ENCODE results near the gene ITPR2. TPM values are rescaled to one million over a fixed set of nuclear protein-coding genes. Genes with fewer than 3 reads are reported as not detected.

The ITPR2 gene
- total and polyA plus RNA-seq, 2 of the 8 experiments (the other 6 are each of a cell fraction or from before 2014, with no cell fraction given): 4.1 to 48.3 TPM

- Histone ChIP-seq H2BK15ac (ENCODE audit: low read length) (no peak overlapping the region), H3K14ac (ENCODE audit: insufficient read length) (no peak overlapping the region), H3K4me3 (ENCODE audit: extremely low read depth in 1 of 4, insufficient read depth in 2 of 4, low read depth in 3 of 4, low read length in 4 of 4) (no peak overlapping the region), H3K9ac (replicated peaks in 1 of 4; ENCODE audit: extremely low read depth in 1 of 4, low read depth in 3 of 4, low read length in 3 of 4) (no peak overlapping the region), H4K91ac (replicated peaks; ENCODE audit: insufficient read length, low read length) (no peak overlapping the region), H3K36me3 (ENCODE audit: control insufficient read depth in 2 of 4, insufficient read depth in 4 of 4, low read length in 3 of 4) (no peaks in the 10 kb centered on the region), H3K4ac (replicated peaks; ENCODE audit: insufficient read length, low read depth, low read length) (no peak overlapping the region), H3K9me3 (ENCODE audit: insufficient read depth in 2 of 2, low read depth in 1 of 2, low read length in 1 of 2) (no peaks in the 10 kb centered on the region), H3K23me2 (ENCODE audit: low read depth, low read length) (no peaks in the 10 kb centered on the region), H2BK12ac (ENCODE audit: low read depth, low read length) (no peak overlapping the region), H3K4me1 (replicated peaks in 1 of 4; ENCODE audit: control insufficient read depth in 3 of 4, insufficient read depth in 4 of 4, low read length in 3 of 4) (peaks cover 1 to 7% (median 3%) of the 10 kb centered on the region in 4 experiments; a peak in 2 of 7 replicates), H3K27ac (ENCODE audit: low read depth, low read length) (no peak overlapping the region), H2AFZ (ENCODE audit: low read length) (no peak overlapping the region), H3K27me3 (replicated peaks in 1 of 4; ENCODE audit: control insufficient read depth in 3 of 4, extremely low read depth in 1 of 4, insufficient read depth in 3 of 4, low read length in 3 of 4) (no peaks in the 10 kb centered on the region), H4K20me1 (replicated peaks in 1 of 2; ENCODE audit: control insufficient read depth in 1 of 2, insufficient read depth in 2 of 2, low read length in 2 of 2) (no peaks in the 10 kb centered on the region), H2BK120ac (replicated peaks; ENCODE audit: low read depth, low read length) (no peak overlapping the region), H2AK5ac (ENCODE audit: low read depth, low read length) (no peak overlapping the region), H3K4me2 (ENCODE audit: insufficient read depth in 1 of 2, low read depth in 2 of 2, low read length in 2 of 2) (no peak overlapping the region), H3K23ac (ENCODE audit: insufficient read length) (no peak overlapping the region), H2BK5ac (ENCODE audit: low read depth, low read length) (no peak overlapping the region), H3K56ac (replicated peaks; ENCODE audit: insufficient read length, low read depth, low read length) (no peak overlapping the region), H3K18ac (ENCODE audit: extremely low read depth, low read length) (no peak overlapping the region), H3K79me2 (ENCODE audit: control insufficient read depth in 1 of 2, insufficient read depth in 2 of 2, low read length in 2 of 2) (peaks cover 3 to 64% of the 10 kb centered on the region in 2 experiments; a peak in 2 of 4 replicates), H3K79me1 (ENCODE audit: low read depth, low read length) (no peaks in the 10 kb centered on the region; the same call in 1 of the 2 replicates), H2BK20ac (ENCODE audit: low read length) (no peak overlapping the region), H4K5ac (ENCODE audit: insufficient read length, low read depth, low read length) (no peak overlapping the region), H4K8ac (ENCODE audit: extremely low read depth, insufficient read depth, low read length) (no peak overlapping the region)
- POLR2A ChIA-PET (ENCODE audit: partially characterized antibody): interaction anchor here (0.8 to 1.2 kb wide), 3 partner anchors 8 to 14 kb away, joined by 3 to 4 read pairs (median 3); no protein-coding TSS in a partner anchor
- WGBS, 2 experiments (ENCODE audit: extremely low coverage in 1 of 2, insufficient coverage in 1 of 2, insufficient read length in 1 of 2, insufficient replicate concordance in 2 of 2, low coverage in 1 of 2, low lambda C conversion rate in 2 of 2, missing lambda C conversion rate in 1 of 2): 91% methylated on average over 2 of the region's 2 CpGs; no CpG with 5 or more reads in 1 of the 2 experiments
- CTCF ChIA-PET (ENCODE audit: partially characterized antibody): interaction anchor here (1.2 to 1.5 kb wide), 2 partner anchors 9 to 18 kb away, joined by 4 to 7 read pairs; no protein-coding TSS in a partner anchor
- FAIRE-seq: no peak
- DNase-seq (ENCODE audit: low read depth in 1 of 2, low spot score in 2 of 2): no peak
- TF ChIP-seq KDM4A (IDR thresholded peaks at IDR 0.05; ENCODE audit: low read depth, low read length, severe bottlenecking) (no peak), EP300 (IDR thresholded peaks at IDR 0.05; ENCODE audit: borderline replicate concordance in 1 of 2, low read depth in 2 of 2, low read length in 2 of 2) (no peak), EGR1 (IDR thresholded peaks at IDR 0.05; ENCODE audit: borderline replicate concordance, low read depth, low read length) (no peak), SIN3A (conservative IDR thresholded peaks at IDR 0.05 in 1 of 2, IDR thresholded peaks at IDR 0.05 in 1 of 2; ENCODE audit: low read depth in 1 of 2, low read length in 2 of 2) (no peak), KDM1A (IDR thresholded peaks at IDR 0.05; ENCODE audit: borderline replicate concordance, low read length) (no peak), KDM5A (IDR thresholded peaks at IDR 0.05; ENCODE audit: low read length) (no peak), HDAC2 (IDR thresholded peaks at IDR 0.05; ENCODE audit: borderline replicate concordance in 1 of 2, low read depth in 2 of 2, low read length in 2 of 2) (no peak), TCF12 (IDR thresholded peaks at IDR 0.05; ENCODE audit: low read depth, low read length) (no peak), POLR2A (IDR thresholded peaks at IDR 0.05; ENCODE audit: control extremely low read depth in 1 of 2, low read depth in 2 of 2, low read length in 2 of 2) (no peak), CTCF (IDR thresholded peaks at IDR 0.05; ENCODE audit: control extremely low read depth in 1 of 3, insufficient read depth in 1 of 3, low read depth in 1 of 3, low read length in 3 of 3) (no peak), SRF (IDR thresholded peaks at IDR 0.05; ENCODE audit: low read depth, low read length) (no peak)
Measured at GRCh38 chr12:26822026-26822425, 11.0 kb downstream of the ITPR2 start.
